RPMI8226 (cell line): Measurements from ENCODE around the gene DRC3.

Experiments used
- DNase-seq: peaks from one replicate; pipeline ENCODE4 v3.0.0-alpha.2; 2015

DRC3 gene

GRCh38 chr17:17970699-17971430, 1.8 kb upstream of the DRC3 start:
- DNase-seq, result no peak

DNA sequence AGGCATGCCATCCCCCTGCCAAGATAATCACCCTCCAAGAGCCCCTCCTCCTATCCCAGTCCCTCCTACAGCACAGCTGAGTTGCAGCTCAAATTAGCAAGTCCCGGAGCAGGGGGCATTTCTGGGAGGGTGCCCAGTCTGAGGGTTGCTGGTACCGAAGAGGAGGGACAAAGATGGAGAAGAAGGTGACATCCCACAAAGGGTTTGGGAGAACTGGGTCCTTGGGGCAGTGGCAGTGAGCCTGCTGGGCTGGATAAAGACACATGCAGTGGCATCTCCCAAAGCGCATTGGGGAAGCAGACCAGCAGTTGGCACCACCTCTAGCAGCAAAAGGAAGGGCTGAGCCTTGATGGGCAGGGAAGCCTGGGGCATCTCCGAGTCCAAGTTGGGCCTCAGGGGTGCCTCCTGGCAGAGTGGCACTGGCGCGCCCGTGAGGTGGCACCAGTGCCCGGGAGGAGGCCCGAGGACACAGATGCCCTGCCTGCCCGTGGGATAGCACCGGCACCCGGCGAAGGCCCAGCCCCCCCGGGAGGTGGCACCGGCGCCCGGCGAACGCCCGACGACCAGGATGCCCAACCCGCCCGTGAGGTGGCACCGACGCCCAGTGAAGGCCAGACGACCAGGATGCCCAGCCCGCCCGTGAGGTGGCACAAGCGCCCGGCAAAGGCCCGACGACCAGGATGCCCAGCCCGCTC, 1.1 kb upstream of the DRC3 start:
- DNase-seq, result peak; percentile 58

DNA sequence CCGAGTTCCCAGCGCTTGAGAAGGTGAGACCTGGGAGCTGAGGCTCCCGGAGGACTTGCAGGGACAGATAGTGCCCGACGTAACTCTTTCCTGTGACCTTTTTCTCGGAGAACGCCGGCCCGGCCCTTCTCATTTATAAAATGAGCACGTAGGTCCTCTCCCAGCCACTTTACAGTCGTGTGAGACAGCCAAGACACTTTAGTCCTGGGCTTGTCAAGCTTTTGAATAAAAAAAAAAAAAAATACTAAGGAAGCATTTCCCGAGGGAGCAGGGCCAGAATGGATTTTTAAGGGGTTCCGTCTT, 241 bp downstream of the DRC3 start:
- no peak for DNase-seq

DNA sequence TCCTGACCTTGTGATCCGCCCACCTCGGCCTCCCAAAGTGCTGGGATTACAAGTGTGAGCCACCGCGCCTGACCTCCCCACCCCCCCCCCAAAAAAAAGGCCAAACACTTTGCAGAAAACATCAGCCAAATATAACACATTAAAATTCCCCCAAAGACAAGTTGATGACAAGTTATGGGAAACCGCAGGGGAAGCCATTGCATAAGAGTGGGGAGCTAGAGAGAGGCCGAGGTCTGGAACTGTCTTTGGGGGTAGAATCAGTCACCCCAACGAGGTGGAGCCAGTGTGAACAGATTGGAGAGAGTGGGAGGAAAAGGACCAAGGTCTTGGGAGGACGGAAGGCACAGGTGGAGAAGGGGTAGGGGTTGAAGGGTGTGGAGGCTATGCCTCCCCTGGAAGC, 2.8 kb downstream of the DRC3 start:
- no peak for DNase-seq

GRCh38 chr17:17976931-17977570, 4.4 kb downstream of the DRC3 start:
- DNase-seq, result no peak

DNA sequence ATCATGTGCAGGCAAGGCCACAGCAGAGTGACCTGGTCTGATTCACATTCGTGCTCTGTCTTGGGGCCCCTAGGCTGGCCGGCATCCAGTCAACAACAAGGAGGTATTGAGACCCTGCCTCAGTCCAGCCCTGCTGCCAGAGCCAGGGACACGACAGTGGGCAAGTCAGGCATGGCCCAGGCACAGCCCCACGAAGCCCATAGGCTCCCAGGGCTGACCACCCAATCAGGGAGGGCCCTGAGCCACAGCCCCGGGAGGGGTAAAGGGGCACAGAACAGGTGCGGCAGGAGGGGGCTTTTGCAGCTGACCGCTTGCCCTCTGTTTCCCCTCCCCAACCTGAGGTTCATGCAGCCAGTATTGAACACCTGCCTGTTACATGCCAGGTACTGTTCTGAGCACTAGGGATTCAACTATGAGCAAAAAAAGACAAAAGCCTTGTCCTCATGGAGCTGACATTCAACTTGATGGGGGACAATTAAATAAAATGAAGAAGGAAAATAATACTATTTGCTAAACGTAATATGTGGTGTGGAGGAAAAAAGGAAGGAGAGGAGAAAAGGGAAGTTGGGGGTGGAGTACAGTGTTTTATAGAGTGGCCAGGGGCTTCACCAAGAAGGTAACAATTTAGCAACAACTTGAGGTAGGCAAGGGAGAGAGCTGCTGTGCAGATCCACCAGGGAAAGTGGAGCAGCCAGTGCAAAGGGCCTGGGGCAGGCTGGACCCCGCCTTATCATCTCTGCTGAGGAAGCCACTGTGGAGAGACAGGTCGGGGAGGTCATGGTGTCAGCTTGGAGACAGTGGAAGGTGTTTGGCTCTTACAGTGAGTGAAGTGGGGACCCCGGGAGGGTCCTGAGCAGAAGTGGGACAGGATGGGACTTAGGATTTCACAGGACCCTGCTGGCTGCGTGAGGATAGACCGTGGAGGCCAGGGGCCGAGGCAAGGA, 6.1 kb downstream of the DRC3 start:
- no peak for DNase-seq

DNA sequence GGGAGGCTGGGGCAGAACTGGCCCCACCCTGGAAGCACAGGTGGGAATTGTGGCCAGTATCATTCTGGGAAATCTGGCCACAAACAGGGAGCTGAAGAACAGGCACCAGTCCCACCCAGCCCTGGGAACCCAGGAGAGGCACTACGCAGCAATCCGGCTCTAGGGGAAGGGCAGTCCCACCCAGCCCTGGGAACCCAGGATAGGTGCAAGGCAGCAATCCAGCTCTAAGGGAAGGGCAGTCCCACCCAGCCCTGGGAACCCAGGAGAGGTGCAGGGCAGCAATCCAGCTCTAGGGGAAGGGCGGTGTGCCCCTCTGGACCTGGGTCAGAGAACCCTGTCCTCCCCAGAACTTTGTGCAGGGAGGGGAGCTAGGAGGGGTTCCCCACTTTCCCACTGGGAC, 7.1 kb downstream of the DRC3 start:
- no peak for DNase-seq

GRCh38 chr17:17981330-17981729, 8.7 kb downstream of the DRC3 start:
- DNase-seq, result no peak

- DNase-seq, result no peak
Observed at GRCh38 chr17:17982801-17983200, 10.1 kb downstream of the DRC3 start.

DNA sequence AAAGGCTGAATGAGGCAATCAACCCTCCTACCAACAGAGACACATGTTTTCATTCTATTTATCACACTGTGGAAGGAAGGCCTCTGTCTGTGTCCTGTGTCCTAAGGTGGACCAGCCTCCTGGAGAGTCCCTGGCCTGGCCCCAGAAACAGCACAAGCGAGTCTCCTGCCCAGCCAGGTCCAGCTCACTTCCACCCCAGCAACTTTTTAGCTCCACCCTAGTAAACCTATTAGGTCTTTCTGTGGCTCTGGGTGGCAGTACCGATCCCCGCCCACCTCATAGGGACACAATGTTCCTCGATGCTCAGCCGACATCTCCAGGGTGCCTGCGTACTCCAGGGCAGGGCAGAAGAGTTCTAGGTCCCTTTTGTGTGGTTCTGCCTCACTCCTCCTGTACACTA, 10.7 kb downstream of the DRC3 start:
- DNase-seq, result no peak

DNA sequence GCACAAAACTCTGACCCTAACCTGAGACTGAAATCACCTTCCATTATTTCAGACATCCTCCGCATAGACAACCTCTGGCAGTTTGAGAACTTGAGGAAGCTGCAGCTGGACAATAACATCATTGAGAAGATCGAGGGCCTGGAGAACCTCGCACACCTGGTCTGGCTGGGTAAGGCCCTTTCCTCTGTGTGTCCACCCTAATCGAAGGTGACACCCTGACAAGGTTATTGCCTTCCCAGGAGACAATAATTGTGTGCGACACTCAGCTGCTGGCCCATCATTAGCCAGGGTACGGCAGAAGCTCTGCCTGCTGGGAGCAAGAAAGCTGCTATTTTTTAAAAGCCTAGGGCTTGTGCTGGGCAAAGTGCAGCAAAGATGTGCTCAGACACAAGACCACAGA, 11.1 kb downstream of the DRC3 start:
- DNase-seq, result no peak

- DNase-seq, result no peak
Observed at GRCh38 chr17:17985153-17985552, 12.5 kb downstream of the DRC3 start.

- DNase-seq, result no peak
Observed at GRCh38 chr17:17985555-17985954, 12.9 kb downstream of the DRC3 start.

DNA sequence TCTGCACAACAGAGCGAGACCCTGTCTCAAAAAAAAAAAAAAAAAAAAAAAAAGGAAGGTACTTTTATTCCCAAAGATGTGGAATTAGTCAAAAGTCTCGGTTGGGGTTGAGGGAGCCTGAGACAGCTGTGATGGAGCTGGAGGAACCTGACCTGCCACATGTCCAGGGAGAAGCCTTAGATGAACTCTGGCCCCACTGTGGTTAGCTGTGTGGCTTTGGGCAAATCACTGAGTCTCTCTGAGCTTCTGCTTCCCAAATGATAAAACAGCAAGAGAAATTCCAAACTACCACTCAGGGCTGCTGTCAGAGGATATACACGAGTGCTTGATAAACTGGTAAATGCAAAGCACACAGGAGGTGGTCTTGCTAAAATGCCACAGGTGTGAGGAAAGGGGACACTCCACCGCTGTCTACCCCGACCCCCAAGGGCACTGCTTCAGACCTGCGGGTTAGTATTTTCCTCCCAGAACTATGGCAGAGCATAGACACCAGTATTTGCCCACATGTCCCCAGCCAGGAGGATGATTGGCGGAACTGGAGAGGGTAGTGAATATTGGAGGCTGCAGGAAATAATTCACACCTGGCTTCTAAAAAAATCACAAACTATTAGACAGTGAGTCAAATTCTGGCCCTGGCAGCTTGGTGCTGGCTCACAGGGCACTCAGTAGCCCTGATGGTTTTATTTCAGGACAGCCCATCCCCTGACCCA, 14.7 kb downstream of the DRC3 start:
- no peak for DNase-seq

GRCh38 chr17:17987901-17988300, 15.2 kb downstream of the DRC3 start:
- DNase-seq, result no peak

DNA sequence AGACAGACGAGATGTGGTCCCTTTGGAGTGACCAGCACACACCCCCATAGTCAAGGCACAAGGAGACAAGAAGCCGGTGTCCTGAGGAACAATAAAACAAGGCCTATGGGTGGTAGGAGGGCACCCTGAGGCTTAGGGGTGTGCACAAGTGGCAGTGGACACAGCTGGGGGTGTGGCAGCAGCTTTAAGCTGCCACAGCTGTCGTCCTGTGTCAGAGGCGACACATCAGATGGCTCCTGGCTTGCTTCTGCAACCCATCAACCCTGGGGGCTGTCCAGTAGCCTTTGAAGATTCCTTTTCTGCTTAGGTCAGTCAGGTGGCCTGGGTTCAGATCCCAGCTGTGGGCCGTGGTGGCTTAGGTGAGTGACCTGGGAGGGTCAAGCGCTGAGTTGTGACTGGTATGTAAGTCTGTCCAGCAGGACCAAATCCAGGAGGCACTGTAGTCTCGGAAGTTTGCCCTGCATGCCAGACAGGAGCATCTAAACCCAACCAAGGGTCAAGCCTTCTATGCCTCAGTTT, 15.8 kb downstream of the DRC3 start:
- no peak for DNase-seq

GRCh38 chr17:17989081-17989480, 16.4 kb downstream of the DRC3 start:
- no peak for DNase-seq

GRCh38 chr17:17989618-17990017, 17.0 kb downstream of the DRC3 start:
- DNase-seq, result no peak

- DNase-seq, result no peak
Observed at GRCh38 chr17:17990282-17990681, 17.6 kb downstream of the DRC3 start.

- no peak for DNase-seq
Observed at GRCh38 chr17:17993366-17993765, 20.7 kb downstream of the DRC3 start.

DNA sequence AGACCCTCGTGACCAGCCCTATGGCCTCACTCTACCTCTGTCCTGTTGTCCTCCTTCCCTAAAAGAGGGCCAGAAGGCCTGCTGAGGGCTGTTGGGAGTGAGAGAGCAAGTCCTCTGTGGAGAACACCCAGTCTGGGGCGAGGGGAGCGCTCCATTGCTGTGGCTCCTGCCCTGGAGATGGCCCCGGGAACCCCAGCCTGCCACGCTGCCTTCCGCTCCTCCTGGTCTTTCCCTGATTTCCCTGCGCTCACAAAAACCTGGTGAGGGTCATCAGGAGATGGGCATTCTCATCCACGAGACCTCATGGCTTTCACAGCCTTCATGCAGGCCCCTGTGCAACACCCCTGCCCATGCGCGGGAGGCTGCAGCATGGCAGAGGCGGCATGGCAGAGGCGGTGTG, 21.2 kb downstream of the DRC3 start:
- DNase-seq, result no peak
